Fibroblast of upper back skin (primary cell): Measurements from ENCODE around the gene NSG1.

Source experiments
- DNase-seq: peaks from one replicate; pipeline ENCODE4 v3.0.0-alpha.2; 2013

Gene NSG1

DNA sequence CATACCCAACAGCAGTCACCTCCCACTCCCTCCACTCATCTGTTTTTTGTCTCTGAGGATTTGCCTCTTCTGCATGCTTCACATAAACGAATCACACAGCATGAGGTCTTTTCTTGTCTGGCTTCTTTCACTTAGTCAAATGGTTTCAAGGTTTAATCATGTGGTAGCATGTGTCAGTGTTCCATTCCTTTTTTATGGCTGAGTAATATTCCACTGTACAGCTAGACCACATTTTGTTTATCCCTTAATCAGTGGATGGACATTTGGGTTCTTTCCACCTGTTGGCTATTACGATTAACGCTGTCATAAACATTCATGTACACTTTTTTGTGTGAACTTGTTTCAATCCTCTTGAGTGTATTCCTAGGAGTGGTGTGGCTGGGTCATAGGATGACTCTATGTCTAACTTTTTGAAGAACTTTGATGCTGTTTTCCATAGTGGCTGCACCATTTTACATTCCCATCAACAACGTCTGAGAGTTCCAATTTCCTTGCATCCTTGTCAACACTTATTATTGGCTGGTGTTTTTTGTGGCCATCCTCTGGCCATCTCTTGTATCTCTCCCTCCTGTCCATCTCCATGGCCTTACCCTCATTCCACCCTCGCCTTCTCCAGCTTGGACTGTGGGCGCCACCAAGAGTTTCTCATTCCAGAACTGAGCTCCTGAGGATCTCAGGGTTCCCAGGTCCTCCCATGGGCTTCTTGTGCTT is 12.4 kb upstream of the NSG1 start:
- no peak for DNase-seq

DNA sequence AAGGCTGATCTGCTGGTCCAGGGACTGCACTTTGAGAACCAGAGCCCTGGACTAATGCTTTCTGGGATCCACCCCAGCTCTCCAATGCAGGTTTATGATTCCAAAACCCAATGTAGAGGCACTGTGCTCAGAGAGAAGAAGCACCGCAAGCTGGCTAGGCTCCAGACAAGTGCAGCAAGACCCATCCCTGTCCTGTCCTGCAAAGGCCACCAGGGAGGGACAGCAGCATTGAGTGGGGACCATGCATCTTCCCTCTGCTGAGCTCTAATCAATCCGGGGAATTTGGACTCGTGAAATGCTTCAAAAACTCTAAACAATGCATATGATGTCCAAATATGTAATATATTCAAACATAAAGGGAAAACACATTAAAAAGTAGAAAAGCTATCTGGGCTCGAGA is 10.8 kb upstream of the NSG1 start:
- DNase-seq: no peak

DNA sequence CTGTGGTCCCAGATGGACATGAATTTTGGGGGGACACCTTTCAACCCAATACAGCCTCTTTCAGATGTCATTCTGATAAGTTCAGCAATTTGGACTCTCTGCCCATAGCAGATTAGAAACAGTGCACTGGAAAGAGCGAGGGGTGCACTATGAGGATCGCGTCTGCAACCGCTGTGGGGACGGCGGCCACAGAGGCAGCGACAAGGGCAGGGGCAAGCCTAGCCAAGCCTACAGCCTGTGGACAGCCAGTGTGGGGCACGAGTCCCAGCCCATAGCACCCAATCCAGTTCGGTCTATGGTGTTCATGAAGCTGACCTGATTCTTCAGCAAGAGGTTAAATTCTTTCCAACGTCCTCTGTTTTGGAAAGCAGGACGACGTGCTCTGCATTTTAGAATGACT is 9.7 kb upstream of the NSG1 start:
- no peak for DNase-seq

GRCh38 chr4:4377732-4378460 is 9.0 kb upstream of the NSG1 start:
- DNase-seq: no peak

DNA sequence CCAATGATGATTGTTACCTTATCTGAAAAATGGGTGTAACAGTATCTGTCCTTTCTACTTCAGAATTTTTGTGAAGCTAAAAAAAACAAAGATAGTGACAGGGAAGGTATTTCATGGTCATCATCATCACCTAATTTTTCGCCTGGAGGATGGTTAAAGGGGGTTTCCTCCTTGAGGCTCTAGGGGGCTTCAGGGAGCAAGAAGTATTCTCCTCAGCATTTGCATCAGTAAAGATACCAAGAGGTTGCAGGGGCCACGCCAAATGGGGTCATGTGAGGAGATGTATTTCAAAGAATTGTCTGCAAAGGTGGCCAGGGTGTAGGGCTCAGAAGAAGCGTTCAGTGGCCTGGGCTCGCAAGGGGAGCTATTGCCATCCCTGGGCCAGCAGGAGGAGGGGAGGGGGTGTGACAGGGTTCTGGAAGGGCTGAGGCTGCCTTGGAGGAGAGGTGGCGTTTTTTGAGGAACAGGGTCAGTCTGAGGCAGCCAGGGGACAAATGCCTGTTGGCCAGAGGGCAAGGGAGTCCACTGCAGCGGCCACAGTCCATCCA is 7.3 kb upstream of the NSG1 start:
- DNase-seq: no peak

DNA sequence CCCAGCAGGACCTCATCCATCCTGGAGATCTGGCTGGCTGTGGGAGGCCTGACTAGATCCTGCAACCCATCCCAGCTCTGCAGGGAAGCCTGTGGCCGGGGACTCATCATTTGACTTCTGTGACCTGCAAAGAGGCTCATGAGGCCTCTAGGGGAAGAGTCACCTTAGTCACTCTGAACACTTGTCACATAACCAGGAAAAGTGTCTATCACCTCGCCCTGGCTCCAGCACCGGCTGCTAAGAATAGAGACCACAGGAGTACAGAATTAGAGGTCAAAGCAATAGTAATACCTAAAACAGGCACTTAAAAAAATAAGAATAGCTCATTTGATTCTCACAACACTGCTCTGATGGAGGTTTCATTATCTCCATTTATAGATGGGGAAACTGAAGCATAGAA is 3.8 kb upstream of the NSG1 start:
- no peak for DNase-seq

GRCh38 chr4:4384837-4385236 is 2.1 kb upstream of the NSG1 start:
- DNase-seq: no peak

DNA sequence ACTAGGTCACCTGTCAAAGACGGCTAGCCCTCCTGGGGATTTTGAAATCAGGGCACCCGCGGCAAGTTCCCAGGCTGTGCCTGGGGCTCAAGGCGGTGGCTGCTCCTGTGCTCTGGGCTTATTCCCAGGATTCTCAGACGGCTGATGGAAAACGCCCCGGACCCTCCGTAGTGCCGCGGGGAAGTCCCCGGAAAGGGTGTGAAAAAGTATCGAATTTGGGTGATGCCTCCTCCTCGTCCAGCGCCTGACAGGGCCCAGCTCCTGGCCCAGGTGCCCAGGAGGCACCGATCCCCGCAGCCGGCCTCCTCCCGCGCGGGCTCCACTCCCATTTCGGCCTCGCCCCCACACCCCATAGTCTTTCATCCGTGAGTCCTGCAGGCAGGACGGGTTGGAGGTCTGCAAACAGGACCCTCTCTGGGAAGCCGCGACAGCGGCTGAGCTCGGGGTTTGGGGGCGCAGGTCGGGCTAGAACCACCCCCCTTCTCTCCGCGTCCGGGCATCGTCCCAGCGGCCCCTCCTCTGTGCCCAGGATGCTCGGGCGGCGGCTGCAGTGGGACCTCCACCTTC is 1.1 kb upstream of the NSG1 start:
- DNase-seq: no peak

DNA sequence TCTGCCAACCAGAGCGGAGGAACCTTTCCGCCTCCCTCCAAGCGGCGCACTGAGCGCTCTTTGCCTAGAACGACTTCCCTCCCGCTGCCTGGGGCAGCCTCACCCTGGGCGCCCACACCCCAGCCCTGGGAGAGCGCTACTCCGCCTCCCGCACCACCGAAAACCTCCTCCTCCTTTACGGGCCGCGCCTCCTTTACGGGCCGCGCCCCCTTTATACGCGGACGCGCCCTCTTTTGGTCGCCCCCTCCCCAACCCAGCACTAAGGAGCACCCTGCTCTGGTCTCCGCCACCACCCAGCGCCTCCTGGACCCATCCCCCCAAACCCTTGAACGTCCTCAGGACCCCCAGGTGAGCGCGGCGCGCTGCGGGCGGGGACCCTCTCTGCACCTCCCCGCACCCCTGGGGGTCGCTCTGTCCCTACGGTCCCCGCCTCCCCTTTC is 586 bp upstream of the NSG1 start:
- DNase-seq: no peak

DNA sequence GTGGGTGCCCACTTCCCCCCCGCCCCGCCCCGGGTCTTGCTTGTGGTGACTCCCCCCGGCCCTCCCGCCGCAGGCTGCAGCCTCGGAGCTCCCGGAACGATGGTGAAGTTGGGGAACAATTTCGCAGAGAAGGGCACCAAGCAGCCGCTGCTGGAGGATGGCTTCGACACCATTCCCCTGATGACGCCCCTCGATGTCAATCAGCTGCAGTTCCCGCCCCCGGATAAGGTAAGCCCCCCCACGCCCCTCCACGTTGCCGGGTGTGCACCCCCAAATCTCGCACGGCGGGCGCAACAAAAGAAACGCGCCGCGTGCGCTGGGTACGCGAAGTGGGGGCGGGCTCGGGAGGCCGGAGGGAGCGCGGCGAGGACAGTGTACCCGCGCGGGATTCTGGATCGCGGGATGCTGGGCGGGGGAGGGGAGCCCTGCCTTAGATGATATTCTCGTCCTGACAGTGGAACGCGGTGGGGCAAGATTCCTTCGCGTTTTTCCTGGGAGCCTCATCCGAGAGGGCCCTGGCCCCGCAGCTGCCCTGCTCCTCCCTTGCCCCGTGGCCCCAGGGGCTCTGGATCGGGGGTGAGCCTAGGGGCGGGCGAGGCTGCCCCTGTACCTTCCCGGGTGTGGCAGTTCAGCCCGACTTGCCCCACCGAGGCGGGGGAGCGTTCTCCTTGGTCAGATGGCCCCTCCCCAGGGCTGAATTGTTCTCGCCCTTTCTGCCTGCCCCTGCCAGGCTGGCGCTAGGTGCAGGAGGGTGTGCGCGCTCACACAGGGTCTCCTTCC is 819 bp downstream of the NSG1 start:
- DNase-seq: no peak

DNA sequence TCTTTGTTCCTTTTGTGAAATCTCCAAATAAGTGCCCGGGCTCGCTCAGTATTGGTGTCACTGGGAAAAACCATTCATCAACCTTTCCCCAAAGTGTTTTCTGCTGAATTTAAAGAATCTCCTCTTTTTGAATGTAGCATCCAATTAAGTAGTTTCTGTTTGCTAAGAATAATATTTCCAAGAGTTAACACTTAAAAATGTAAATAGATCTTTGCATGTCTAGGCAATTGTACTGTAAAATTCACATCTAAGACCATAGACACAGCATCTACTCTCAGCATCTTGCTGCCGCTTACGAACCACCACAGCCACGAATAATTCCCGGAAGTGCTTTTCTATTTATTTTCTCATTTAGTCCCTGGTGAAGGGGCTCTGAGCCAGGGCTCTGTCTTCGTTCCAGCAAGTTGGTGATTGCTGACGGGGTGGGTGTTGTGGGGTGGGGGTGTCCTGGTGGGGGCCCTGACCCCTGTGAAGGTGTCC is 1.4 kb downstream of the NSG1 start:
- DNase-seq: no peak

DNA sequence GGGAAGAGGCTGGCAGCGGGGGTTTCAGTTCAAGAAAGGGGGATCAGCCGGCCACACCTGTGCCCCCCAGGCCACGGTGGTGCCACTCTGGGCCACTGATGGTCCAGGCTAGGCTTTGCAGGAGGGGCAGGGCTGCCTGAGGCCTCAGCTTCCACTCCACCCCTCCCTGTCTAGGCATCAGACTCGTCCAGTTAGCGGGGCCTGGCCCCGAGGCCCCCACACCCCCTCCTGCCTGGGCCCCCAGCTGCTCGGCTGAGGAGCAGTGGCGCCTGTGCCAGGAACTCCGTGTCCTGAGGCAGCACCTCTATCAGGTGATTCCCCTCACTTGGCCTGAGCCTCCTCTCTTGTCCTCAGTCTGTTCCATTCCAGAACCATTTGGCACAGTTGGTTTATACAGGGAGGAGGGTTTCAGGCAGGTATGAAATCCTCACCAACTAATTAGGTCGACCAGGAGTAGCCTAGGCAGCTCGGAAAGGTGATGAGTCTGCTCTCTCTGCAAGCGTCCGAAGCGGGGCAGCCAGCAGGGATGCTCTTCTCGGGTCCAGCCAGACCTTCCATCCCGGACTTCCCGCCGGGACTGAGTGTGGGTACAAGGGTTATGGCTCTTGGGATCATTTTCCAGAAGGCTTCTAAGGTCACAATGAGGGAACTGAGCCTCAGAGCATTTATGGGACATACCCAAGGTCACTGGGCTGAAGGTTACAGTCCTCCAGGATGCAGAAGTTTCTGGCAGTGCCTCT is 2.1 kb downstream of the NSG1 start:
- DNase-seq: no peak

- no peak for DNase-seq
Measured at GRCh38 chr4:4390046-4390445, 3.1 kb downstream of the NSG1 start.

DNA sequence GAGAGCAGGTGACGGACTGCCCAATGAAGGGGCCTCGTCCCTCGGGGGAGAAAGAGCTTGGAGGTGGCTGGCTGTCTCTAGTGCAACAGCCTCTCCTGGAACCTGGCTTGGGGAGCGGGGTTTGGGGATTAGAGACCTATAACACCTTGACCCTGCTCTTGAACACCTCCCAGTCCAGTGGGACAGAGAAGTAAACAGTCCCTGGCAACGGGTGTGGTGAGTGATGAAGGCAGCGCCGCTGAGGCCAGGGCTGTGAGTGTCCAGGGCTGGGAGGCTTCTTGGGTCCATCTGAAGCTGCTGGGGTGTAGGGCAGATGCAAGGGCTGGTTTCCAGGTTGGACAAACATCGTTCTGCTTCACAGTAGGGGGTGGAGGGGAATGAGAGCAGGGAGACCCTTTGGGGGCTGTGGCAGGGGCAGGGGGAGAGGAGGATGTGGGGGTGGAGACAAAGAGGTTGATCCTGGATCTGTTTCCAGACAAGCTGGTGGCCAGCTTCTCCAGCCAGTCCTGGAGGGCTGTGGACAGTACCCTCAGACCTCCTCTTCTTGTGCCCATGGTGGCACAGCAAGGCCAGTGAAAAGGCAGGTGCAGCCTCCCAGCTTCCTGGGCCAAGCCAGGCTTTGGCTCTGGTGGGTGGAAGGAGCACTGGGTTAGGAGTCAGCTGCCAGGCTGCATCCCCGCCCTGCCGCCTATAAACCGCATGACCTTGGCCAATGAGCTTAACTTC is 3.8 kb downstream of the NSG1 start:
- DNase-seq: no peak

DNA sequence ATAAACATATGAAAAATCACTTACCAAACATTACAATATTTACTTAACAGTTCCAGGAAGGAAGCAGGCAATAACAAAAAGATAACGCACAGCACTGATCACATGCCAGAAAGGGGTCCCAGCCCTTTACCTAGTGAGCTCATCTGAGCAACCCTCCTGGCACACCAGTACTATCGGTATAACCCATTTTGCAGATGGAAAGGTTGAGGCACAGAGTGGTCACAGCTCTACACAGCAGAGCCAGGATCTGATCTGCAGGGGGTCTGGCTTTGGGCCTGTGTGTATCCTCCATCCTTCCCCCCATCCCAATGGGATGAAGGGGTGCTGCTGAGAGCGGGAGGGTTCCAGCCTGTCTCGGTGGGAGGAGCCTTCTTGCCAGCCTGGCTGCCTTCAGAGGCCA is 5.0 kb downstream of the NSG1 start:
- no peak for DNase-seq

- no peak for DNase-seq
Measured at GRCh38 chr4:4392501-4393183, 5.7 kb downstream of the NSG1 start.

DNA sequence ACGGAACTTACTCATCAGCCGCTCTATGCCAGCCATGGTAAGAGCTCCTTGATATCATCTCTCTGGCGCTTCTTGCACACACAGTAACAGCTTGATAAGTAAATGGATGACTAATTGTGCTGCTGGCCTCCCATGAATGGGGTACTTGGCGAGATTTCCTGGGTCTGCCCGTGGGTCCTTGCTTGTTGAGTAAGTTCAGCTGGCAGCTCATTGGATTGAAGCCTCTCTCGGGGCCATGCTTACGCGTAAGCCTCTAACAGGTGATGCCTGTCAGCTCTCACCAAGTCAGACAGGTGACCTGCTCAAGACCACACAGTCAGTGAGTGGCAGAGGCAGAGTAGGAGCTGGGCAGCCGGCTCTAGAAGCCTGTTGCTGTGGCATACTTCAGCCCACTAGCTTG is 7.7 kb downstream of the NSG1 start:
- no peak for DNase-seq

DNA sequence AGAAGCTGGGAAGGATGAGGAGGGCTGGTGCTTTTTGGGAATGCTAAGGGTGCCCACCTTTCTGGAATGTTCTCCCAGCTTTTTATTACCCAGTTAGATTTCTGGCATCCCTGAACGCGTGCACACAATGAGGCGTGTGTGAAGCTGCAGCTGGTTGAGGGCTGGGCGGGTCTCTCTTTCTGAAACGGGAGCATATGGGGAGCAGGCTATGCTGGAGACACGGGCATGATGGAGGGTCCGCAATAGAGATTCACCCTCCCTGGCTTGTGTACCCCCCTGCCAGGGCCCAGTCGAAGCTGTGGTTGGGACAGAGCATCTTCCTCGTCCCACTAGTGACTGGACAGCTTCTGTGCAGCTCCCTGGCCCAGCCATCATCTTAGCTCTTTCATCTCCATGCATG is 8.5 kb downstream of the NSG1 start:
- no peak for DNase-seq

DNA sequence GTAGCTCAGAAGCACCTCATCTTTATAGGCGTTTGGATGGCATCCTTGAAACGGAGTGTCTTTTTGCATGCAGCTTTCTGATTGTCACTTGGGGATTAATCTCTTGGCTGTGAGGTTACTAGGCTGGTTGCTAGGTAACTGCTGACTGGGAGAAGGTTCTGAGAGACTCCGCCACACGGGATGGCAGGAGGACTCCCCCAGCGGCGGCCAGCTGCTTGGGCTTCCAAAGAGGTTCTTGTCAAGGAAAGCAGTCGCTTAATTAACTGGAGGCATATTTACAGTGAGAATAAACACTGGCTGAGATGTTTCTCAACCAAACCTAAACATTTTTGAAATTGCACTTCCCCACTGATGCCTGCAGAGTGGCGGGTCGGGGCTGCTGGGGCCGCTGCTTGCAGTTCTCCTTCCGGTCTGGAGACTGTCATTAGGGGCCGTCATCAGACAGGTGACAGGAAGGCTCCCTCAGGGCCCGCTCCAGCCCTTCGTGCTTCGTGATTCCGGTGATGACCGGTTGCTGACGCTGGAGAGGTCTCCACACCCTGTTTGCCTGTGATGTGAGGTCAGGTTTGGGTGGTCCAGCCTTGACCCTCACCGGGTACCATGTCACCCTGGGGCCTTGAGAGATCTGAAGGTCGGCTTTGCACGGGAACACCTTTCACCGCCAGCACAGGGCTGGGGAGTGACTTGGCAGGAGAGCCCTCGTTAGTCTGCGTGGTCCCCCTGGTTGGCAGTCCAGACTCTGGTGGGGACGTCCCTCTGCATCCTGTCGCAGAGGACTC is 9.1 kb downstream of the NSG1 start:
- DNase-seq: no peak
